ENCODE results near the gene TAPBPL.

DNA sequence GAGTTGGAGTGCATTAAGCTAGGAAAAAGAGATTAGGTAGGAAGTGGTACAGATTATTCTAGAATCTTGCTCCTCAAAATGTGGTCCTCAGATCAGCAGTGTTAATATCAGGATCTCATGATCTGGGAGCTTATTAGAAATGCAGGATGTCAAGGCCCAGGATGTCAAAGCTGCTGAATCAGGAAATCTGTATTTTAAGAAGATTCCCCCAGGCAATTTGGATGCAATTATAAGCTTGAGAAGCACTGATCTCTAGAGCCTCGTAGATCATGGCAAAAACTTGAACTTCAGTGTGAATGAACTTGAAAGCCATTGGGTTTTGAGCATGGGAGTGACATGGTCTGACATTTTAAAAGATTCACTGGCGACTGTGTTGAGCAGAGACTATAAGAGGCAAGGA is 48.6 kb downstream of the TAPBPL start:
- TF ChIP-seq, protein P1, sequence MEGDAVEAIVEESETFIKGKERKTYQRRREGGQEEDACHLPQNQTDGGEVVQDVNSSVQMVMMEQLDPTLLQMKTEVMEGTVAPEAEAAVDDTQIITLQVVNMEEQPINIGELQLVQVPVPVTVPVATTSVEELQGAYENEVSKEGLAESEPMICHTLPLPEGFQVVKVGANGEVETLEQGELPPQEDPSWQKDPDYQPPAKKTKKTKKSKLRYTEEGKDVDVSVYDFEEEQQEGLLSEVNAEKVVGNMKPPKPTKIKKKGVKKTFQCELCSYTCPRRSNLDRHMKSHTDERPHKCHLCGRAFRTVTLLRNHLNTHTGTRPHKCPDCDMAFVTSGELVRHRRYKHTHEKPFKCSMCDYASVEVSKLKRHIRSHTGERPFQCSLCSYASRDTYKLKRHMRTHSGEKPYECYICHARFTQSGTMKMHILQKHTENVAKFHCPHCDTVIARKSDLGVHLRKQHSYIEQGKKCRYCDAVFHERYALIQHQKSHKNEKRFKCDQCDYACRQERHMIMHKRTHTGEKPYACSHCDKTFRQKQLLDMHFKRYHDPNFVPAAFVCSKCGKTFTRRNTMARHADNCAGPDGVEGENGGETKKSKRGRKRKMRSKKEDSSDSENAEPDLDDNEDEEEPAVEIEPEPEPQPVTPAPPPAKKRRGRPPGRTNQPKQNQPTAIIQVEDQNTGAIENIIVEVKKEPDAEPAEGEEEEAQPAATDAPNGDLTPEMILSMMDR (CRISPR knock-in tag; IDR thresholded peaks at IDR 0.05), result no peak
- TF ChIP-seq PHF21A (CRISPR knock-in tag; IDR thresholded peaks at IDR 0.05) (no peak), YY1 (IDR thresholded peaks at IDR 0.05; ENCODE audit: insufficient read depth, insufficient replicate concordance, low read depth, low read length) (no peak), HNRNPUL1 (IDR thresholded peaks at IDR 0.05; ENCODE audit: low read depth, low read length) (no peak), SNAPC2 (CRISPR knock-in tag; IDR thresholded peaks at IDR 0.05) (no peak), FIP1L1 (IDR thresholded peaks at IDR 0.05; ENCODE audit: borderline replicate concordance, insufficient read depth, low read depth, low read length) (no peak), CEBPB (IDR thresholded peaks at IDR 0.05; ENCODE audit: borderline replicate concordance, low read depth, low read length) (no peak), FOXO1 (CRISPR knock-in tag; IDR thresholded peaks at IDR 0.05) (no peak), RXRA (CRISPR knock-in tag; IDR thresholded peaks at IDR 0.05) (no peak), NFE2L2 (IDR thresholded peaks at IDR 0.05; ENCODE audit: low read length) (no peak), SMARCE1 (IDR thresholded peaks at IDR 0.05; ENCODE audit: borderline replicate concordance) (no peak), NFYB (CRISPR knock-in tag; IDR thresholded peaks at IDR 0.05) (no peak), CREM (IDR thresholded peaks at IDR 0.05) (no peak), CREM (CRISPR knock-in tag; IDR thresholded peaks at IDR 0.05) (no peak)
- TF ChIP-seq, protein P2, sequence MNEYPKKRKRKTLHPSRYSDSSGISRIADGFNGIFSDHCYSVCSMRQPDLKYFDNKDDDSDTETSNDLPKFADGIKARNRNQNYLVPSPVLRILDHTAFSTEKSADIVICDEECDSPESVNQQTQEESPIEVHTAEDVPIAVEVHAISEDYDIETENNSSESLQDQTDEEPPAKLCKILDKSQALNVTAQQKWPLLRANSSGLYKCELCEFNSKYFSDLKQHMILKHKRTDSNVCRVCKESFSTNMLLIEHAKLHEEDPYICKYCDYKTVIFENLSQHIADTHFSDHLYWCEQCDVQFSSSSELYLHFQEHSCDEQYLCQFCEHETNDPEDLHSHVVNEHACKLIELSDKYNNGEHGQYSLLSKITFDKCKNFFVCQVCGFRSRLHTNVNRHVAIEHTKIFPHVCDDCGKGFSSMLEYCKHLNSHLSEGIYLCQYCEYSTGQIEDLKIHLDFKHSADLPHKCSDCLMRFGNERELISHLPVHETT (CRISPR knock-in tag; conservative IDR thresholded peaks at IDR 0.05), result no peak

Data from HepG2 (cell line).